Lower leg skin (tissue), 3 donors: Measurements from ENCODE around the gene SLC43A3.

Experiments
- POLR2A ChIP-seq, 2 donors: fragments of 450-650 bp; IDR thresholded peaks; one replicate each; pipeline ENCODE4 v1.6.1; 2016 to 2017; ENCODE audit warnings: antibody characterized with exemption in 2 of 2, mild to moderate bottlenecking in 1 of 2, moderate library complexity in 1 of 2
- TF ChIP-seq, protein P1 (sequence below), 3 donors: fragments of 450-650 bp; IDR thresholded peaks; one replicate each; pipeline ENCODE4 v1.5.1; 2016; ENCODE audit warnings: antibody characterized with exemption in 3 of 3, mild to moderate bottlenecking in 3 of 3, moderate library complexity in 2 of 3

DNA sequence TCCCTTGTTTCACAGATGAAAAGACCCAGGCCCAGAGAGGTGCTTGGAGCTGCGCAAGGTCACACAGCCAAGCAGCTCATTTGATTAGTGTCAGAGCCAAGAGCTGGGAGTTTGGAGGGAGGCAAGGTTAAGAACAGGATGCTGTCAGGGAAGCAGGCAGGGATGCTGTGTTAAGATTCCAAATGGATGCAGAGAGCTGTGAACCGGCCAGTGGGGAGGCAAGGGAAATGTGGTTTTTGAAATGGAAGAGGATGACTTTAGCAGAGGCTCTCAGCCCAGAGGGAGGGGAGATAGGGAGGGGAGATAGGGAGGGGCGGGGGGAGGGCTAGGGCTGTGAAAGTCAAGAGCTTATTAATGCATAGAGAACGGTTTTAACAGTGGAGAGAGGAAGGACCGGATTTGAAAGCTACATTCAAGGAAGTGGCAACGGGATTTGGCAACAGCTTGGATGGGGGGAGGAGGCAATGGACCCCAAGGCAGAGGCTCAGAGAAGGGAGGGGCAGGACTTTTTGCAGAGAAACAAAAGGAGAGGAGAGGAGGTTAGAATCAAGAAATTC is 46.4 kb upstream of the SLC43A3 start:
- TF ChIP-seq, protein P1, sequence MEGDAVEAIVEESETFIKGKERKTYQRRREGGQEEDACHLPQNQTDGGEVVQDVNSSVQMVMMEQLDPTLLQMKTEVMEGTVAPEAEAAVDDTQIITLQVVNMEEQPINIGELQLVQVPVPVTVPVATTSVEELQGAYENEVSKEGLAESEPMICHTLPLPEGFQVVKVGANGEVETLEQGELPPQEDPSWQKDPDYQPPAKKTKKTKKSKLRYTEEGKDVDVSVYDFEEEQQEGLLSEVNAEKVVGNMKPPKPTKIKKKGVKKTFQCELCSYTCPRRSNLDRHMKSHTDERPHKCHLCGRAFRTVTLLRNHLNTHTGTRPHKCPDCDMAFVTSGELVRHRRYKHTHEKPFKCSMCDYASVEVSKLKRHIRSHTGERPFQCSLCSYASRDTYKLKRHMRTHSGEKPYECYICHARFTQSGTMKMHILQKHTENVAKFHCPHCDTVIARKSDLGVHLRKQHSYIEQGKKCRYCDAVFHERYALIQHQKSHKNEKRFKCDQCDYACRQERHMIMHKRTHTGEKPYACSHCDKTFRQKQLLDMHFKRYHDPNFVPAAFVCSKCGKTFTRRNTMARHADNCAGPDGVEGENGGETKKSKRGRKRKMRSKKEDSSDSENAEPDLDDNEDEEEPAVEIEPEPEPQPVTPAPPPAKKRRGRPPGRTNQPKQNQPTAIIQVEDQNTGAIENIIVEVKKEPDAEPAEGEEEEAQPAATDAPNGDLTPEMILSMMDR (IDR thresholded peaks at IDR 0.05): no peak
- no peak for TF ChIP-seq POLR2A (IDR thresholded peaks at IDR 0.05)
